ENCODE measurements around the gene ZNF141. TPM values are rescaled to one million over a fixed set of nuclear protein-coding genes. Genes with fewer than 3 reads are reported as not detected.

The ZNF141 gene
- total RNA-seq, 1 experiment from 2014 or later = 43.6 TPM

Small RNA genes within 50 kb of the gene (microRNA-seq; reads per million reads assigned to microRNA genes)
- gene MIR571 (ENCODE audit: borderline number of aligned reads) = not detected

Other genes with a start within 250 kb of the ZNF141 start
- 11.8 to 12.5 TPM (median 12.0 TPM) in 3 replicates for gene ZNF718, start 213.3 kb upstream of the ZNF141 start, total RNA-seq (2021)
- gene ZNF732, start 32.3 kb upstream of the ZNF141 start, total RNA-seq (2021) = 28.1 to 33.8 TPM (median 30.2 TPM) in 3 replicates
- gene ZNF721, start 161.3 kb downstream of the ZNF141 start, total RNA-seq (2021) = 84.1 to 100 TPM (median 89.6 TPM) in 3 replicates
- 46.0 to 53.8 TPM (median 51.0 TPM) in 3 replicates for gene PIGG, start 161.4 kb downstream of the ZNF141 start, total RNA-seq (2021)
- gene TMEM271, start 238.5 kb downstream of the ZNF141 start, total RNA-seq (2021) = 0.14 to 0.31 TPM (median 0.16 TPM) in 3 replicates